Measurements from ENCODE around the gene ACSF3. TPM values are rescaled to one million over a fixed set of nuclear protein-coding genes. Genes with fewer than 3 reads are reported as not detected.

ACSF3 gene
- total RNA-seq, 2 donors from 2014 or later: 34.8 to 35.5 TPM

DNA sequence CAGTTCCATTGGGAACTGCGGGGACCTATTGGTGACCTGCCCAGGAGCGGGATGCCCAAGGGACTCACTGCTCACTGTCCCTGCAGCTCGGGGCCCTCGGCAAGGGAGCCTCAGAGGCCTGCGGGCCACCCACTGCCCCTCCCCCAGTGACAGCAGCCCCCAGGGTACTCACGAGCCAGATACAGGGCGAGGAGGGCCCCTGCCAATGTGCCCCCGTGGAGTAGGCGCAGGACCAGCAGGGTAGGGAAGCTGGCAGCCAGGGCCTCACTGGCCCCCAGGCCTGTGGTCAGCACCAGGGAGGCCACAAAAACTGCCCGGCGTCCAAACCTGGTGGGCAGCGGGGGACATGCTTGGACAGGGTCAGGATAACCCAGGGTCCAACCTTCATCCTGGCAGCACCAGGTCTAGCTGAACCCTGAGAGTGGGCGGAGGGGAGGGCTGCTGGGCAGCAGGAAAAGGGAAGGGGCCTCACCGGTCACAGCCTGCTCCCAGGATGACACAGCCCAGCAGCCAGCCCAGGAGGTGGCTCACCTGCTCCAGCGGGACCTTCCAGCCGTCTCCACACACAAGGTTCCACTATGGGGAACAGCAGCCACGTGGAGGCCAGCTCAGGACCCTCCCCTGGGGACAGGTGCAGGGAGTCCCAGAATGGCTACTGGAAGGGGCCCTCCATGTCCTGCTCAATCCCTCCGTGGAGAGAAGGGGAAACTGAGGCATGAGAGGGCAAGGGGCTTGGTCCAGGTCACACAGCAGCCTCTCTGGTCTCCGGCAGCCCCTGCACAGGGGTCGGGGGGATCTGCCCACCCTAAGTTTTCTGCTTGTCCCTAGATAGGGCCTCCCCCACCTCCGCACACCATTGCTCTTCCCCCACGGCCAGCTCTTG lies 105.8 kb downstream of the ACSF3 start:
- TF ChIP-seq, protein P1, sequence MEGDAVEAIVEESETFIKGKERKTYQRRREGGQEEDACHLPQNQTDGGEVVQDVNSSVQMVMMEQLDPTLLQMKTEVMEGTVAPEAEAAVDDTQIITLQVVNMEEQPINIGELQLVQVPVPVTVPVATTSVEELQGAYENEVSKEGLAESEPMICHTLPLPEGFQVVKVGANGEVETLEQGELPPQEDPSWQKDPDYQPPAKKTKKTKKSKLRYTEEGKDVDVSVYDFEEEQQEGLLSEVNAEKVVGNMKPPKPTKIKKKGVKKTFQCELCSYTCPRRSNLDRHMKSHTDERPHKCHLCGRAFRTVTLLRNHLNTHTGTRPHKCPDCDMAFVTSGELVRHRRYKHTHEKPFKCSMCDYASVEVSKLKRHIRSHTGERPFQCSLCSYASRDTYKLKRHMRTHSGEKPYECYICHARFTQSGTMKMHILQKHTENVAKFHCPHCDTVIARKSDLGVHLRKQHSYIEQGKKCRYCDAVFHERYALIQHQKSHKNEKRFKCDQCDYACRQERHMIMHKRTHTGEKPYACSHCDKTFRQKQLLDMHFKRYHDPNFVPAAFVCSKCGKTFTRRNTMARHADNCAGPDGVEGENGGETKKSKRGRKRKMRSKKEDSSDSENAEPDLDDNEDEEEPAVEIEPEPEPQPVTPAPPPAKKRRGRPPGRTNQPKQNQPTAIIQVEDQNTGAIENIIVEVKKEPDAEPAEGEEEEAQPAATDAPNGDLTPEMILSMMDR (conservative IDR thresholded peaks at IDR 0.05): no peak
- Mint-ChIP-seq H3K27ac (no peak overlapping the region), H3K36me3 (ENCODE audit: low read depth) (no peaks in the 10 kb centered on the region), H3K4me3 (peak overlapping the region; percentile 50), H3K9me3 (peaks cover 8% of the 10 kb centered on the region), H3K4me1 (peaks cover 2% of the 10 kb centered on the region), H3K27me3 (ENCODE audit: insufficient read depth) (peaks cover 51% of the 10 kb centered on the region)
- no peak overlapping the region for H3K27ac ChIP-seq (ENCODE audit: low read depth, low read length)
- peaks cover 6% of the 10 kb centered on the region for H3K9me3 ChIP-seq (ENCODE audit: control insufficient read depth, low read length)
- 88 to 98% methylated on average over 12 to 22 of the region's 22 CpGs for WGBS, 2 experiments (ENCODE audit: insufficient coverage in 1 of 2, insufficient read length in 1 of 2)
- DNase-seq: no peak
- H3K9ac ChIP-seq (ENCODE audit: extremely low read depth, low read length, poor library complexity, severe bottlenecking): no peak overlapping the region
- no peaks in the 10 kb centered on the region for H3K36me3 ChIP-seq (ENCODE audit: control insufficient read depth, insufficient read depth, low read length)
- no peak overlapping the region for H3K4me3 ChIP-seq (ENCODE audit: low read length)
- H3K27me3 ChIP-seq (ENCODE audit: control insufficient read depth, insufficient read depth, low read length, poor library complexity, severe bottlenecking): peaks cover 46% of the 10 kb centered on the region
- no peaks in the 10 kb centered on the region for H3K4me1 ChIP-seq (ENCODE audit: control insufficient read depth, insufficient read depth, low read length)

DNA sequence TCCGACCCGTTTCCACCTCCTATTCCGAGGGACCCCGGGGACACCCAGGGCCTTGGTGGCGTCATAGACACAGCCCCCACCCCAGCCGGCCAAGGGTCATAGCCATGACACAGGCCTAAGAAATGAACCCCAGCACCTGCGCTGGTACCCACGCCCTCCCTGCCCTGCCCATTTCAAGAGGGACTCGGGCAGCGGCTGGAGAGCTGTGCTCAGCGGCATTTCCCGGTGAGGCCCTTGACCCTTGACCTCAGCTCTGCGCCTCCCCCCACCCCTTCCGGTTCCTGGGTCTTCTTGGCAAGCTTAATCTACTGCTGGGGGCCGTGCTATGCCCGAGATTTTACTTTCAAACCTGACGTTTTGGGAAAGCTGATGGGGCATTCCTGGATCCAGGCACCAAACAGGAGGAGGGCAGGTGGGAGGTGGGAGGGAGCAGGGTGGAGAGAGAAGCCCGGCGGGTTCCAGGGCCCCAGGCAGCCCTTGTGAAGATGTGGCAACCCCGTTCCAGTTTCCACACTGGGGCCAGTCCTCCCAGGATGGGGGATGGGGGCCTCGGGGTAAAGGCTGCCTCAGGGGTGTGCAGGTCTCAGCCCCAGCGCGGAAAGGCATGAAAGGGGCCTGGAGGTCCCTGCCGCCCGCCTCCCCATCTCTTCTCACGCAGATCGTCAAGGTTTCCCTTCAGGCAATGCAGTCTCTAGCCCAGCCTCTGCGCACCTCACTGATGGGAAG lies 106.6 kb downstream of the ACSF3 start, which contains the start of gene SLC22A31:
Gene SLC22A31, minus strand, starts transcription at position 414 of the 726 bp plus-strand sequence. Its CDS starts 36 bp downstream, at position 378.
- H3K27ac Mint-ChIP-seq: no peak within 1 kb of the TSS
- peaks cover 8% of the 10 kb centered on the region for H3K9me3 Mint-ChIP-seq
- H3K4me1 Mint-ChIP-seq: peaks cover 2% of the 10 kb centered on the region
- no peaks in the 10 kb centered on the region for H3K4me1 ChIP-seq (ENCODE audit: control insufficient read depth, insufficient read depth, low read length)
- H3K27me3 Mint-ChIP-seq (ENCODE audit: insufficient read depth): peaks cover 53% of the 10 kb centered on the region
- H3K36me3 ChIP-seq (ENCODE audit: control insufficient read depth, insufficient read depth, low read length): no peaks in the 10 kb centered on the region
- peak; percentile 67 for DNase-seq
- H3K27me3 ChIP-seq (ENCODE audit: control insufficient read depth, insufficient read depth, low read length, poor library complexity, severe bottlenecking): peaks cover 52% of the 10 kb centered on the region
- H3K36me3 Mint-ChIP-seq (ENCODE audit: low read depth): no peaks in the 10 kb centered on the region
- no peak within 1 kb of the TSS for H3K9ac ChIP-seq (ENCODE audit: extremely low read depth, low read length, poor library complexity, severe bottlenecking)
- no peak within 1 kb of the TSS for H3K27ac ChIP-seq (ENCODE audit: low read depth, low read length)
- TF ChIP-seq, protein P1 (conservative IDR thresholded peaks at IDR 0.05): no peak
- peak within 1 kb of the TSS; percentile 50 for H3K4me3 Mint-ChIP-seq
- H3K9me3 ChIP-seq (ENCODE audit: control insufficient read depth, low read length): peaks cover 6% of the 10 kb centered on the region
- 43 to 60% methylated on average over 9 to 28 of the region's 28 CpGs for WGBS, 2 experiments (ENCODE audit: insufficient coverage in 1 of 2, insufficient read length in 1 of 2)
- H3K4me3 ChIP-seq (ENCODE audit: low read length): no peak within 1 kb of the TSS

DNA sequence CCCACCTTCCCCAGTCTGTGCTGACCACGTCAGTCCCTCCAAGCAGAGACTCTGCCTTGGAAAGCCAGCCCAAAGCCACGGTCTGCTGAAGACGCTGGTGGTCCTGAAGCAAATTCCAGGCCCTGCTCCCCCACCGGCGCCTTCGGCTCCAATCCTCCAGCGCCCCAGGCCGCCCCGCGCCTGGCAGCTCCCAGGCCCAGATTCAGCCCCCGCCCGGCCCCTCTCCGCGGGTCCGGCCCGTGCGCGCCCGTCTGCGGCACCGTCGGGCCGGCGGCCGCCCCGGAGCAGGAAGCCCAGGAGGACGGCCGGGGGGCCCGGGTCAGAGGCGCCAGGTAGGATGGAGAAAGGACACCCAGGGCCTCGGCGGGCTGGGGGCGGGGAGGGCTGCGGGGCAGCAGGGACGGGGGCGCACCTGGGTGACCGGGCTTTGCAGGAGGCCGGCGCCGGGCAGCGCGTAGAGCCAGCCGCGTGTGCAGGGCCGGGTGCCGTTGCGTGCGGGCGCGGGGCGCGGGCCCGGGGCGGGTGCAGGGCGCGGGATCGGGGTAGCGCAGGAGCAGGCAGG lies 107.3 kb downstream of the ACSF3 start:
- 3 to 5% methylated on average over 13 to 58 of the region's 58 CpGs for WGBS, 2 experiments (ENCODE audit: insufficient coverage in 1 of 2, insufficient read length in 1 of 2)
- Mint-ChIP-seq H3K9me3 (peaks cover 8% of the 10 kb centered on the region), H3K27ac (no peak overlapping the region), H3K27me3 (ENCODE audit: insufficient read depth) (peaks cover 53% of the 10 kb centered on the region), H3K36me3 (ENCODE audit: low read depth) (no peaks in the 10 kb centered on the region), H3K4me3 (peak overlapping the region; percentile 50), H3K4me1 (peaks cover 2% of the 10 kb centered on the region)
- Histone ChIP-seq H3K27me3 (ENCODE audit: control insufficient read depth, insufficient read depth, low read length, poor library complexity, severe bottlenecking) (peaks cover 52% of the 10 kb centered on the region), H3K9me3 (ENCODE audit: control insufficient read depth, low read length) (peaks cover 6% of the 10 kb centered on the region), H3K27ac (ENCODE audit: low read depth, low read length) (no peak overlapping the region), H3K4me1 (ENCODE audit: control insufficient read depth, insufficient read depth, low read length) (no peaks in the 10 kb centered on the region), H3K36me3 (ENCODE audit: control insufficient read depth, insufficient read depth, low read length) (no peaks in the 10 kb centered on the region), H3K9ac (ENCODE audit: extremely low read depth, low read length, poor library complexity, severe bottlenecking) (no peak overlapping the region), H3K4me3 (ENCODE audit: low read length) (no peak overlapping the region)
- DNase-seq: no peak
- TF ChIP-seq, protein P1 (conservative IDR thresholded peaks at IDR 0.05): no peak
